K562 (cell line): ENCODE results near the gene SPECC1L. TPM values are rescaled to one million over a fixed set of nuclear protein-coding genes. Genes with fewer than 3 reads are reported as not detected.

Experiments used
- ATAC-seq: fragments of 200-7000 bp; cut with Tn5 transposase; 3 replicates; pipeline ENCODE4 v1.9.1; 2020; ENCODE audit warnings: moderate library complexity
- BruUV-seq: library from RNA; stranded (reverse); fragments of 400-500 nt; replicated peaks from 2 replicates; lab custom pipeline; 2021; lab: Mats Ljungman, UMichigan
- CTCF ChIA-PET: fragments of 300-600 bp; formaldehyde crosslinking; extraction: SDS; loops from one replicate; lab custom pipeline; 2021; ENCODE audit warnings: low intra/inter-chr PET ratio; lab: Yijun Ruan, JAX
- POLR2A ChIA-PET: fragments of 300-600, 350-650 bp; sonication (Branson Sonifier 250); formaldehyde crosslinking; extraction: SDS; loops from one replicate; lab custom pipeline; 2021; ENCODE audit warnings: antibody characterized with exemption, inconsistent platforms; lab: Yijun Ruan, JAX
- DNase-seq, 4 experiments: peaks; one replicate each; pipeline versions ENCODE4 v3.0.0 to v3.0.0-alpha.2; 2011 to 2018; ENCODE audit warnings: low spot score in 3 of 4, mixed read lengths in 3 of 4; ENCODE audit errors: extremely low read depth in 1 of 4
- FAIRE-seq: peaks from 2 replicates; lab custom pipeline; 2011; peaks lifted over from hg19 to GRCh38; lab: Jason Lieb, UNC
- H2AFZ ChIP-seq: 2 replicates; pipeline ENCODE4 v1.6.0; 2011; ENCODE audit warnings: low read depth, low read length, control low read depth, inconsistent platforms
- H3K27ac ChIP-seq: fragments of 200-600 bp; 3 replicates; pipeline ENCODE4 v1.8.0; 2011; ENCODE audit warnings: low read depth, mild to moderate bottlenecking, control low read depth, inconsistent platforms, low read length, moderate library complexity, mixed read lengths; ENCODE audit errors: extremely low read depth
- H3K27me3 ChIP-seq, 2 experiments: fragments of 300-600 bp in 1 of 2; 2 replicates in 1 of 2; 3 replicates in 1 of 2; pipeline versions ENCODE4 v1.6.0 to v1.8.0; 2011; ENCODE audit warnings: inconsistent platforms in 2 of 2, low read length in 2 of 2, mild to moderate bottlenecking in 1 of 2, mixed read lengths in 1 of 2, moderate library complexity in 1 of 2; ENCODE audit not compliant: control insufficient read depth in 2 of 2, insufficient read depth in 2 of 2
- H3K36me3 ChIP-seq: fragments of 300-600 bp; 3 replicates; pipeline ENCODE4 v1.8.0; 2011; ENCODE audit warnings: mild to moderate bottlenecking, low read length, inconsistent platforms; ENCODE audit not compliant: control insufficient read depth, insufficient read depth
- H3K4me1 ChIP-seq, 2 experiments: fragments of 200-600 bp in 1 of 2; replicated peaks in 1 of 2; 2 replicates in 1 of 2; 3 replicates in 1 of 2; pipeline versions ENCODE4 v1.5.1 to v1.8.0; 2011; ENCODE audit warnings: inconsistent platforms in 2 of 2, low read length in 2 of 2, mild to moderate bottlenecking in 1 of 2, mixed read lengths in 1 of 2, moderate library complexity in 1 of 2; ENCODE audit not compliant: control insufficient read depth in 2 of 2, insufficient read depth in 2 of 2
- H3K4me2 ChIP-seq: 2 replicates; pipeline ENCODE4 v1.6.1; 2011; ENCODE audit warnings: low read length, control low read depth, inconsistent platforms, mixed read lengths; ENCODE audit not compliant: insufficient read depth
- H3K4me3 ChIP-seq: fragments of 200-600 bp; sonication (generic), shearing (Covaris generic); 2 replicates; pipeline ENCODE4 v1.5.1; 2016; ENCODE audit warnings: control low read depth, inconsistent platforms
- H3K79me2 ChIP-seq: fragments of 200-600 bp; 3 replicates; pipeline ENCODE4 v1.8.0; 2011; ENCODE audit warnings: low read length, inconsistent platforms; ENCODE audit not compliant: control insufficient read depth, insufficient read depth
- H3K9ac ChIP-seq, 2 experiments: 2 replicates each; pipeline versions ENCODE4 v1.6.0 to v1.6.1; 2011; ENCODE audit warnings: low read depth in 2 of 2, low read length in 2 of 2, control low read depth in 1 of 2, inconsistent platforms in 1 of 2, mild to moderate bottlenecking in 1 of 2, mixed read lengths in 1 of 2; ENCODE audit not compliant: insufficient read depth in 1 of 2
- H3K9me1 ChIP-seq: one replicate; pipeline ENCODE4 v1.6.0; 2011; ENCODE audit warnings: inconsistent platforms, mild to moderate bottlenecking, low read length, moderate library complexity; ENCODE audit not compliant: control insufficient read depth, insufficient read depth
- H3K9me3 ChIP-seq: replicated peaks from 2 replicates; pipeline ENCODE4 v1.5.1; 2011; ENCODE audit warnings: low read depth, low read length, inconsistent platforms; ENCODE audit not compliant: control insufficient read depth, insufficient read depth
- H4K20me1 ChIP-seq: replicated peaks from 2 replicates; pipeline ENCODE4 v1.6.1; 2011; ENCODE audit warnings: low read length, inconsistent platforms, mixed read lengths; ENCODE audit not compliant: control insufficient read depth, insufficient read depth
- ARID3B ChIP-seq: fragments of 250-450 bp; sonication (Bioruptor Pico); IDR thresholded peaks from 2 replicates; pipeline ENCODE4 v1.4.0; 2020; ENCODE audit warnings: borderline replicate concordance
- CGGBP1 ChIP-seq: fragments of 250-450 bp; sonication (Bioruptor Pico); IDR thresholded peaks from 2 replicates; pipeline ENCODE4 v1.9.0; 2021; ENCODE audit warnings: mild to moderate bottlenecking
- DNMT1 ChIP-seq: fragments of 450-650 bp; IDR thresholded peaks from 2 replicates; pipeline ENCODE4 v1.6.1; 2016; ENCODE audit warnings: antibody characterized with exemption, mild to moderate bottlenecking
- EP300 ChIP-seq: IDR thresholded peaks from 2 replicates; pipeline ENCODE4 v1.6.1; 2012; ENCODE audit warnings: low read length, improper control_type of control experiment
- EWSR1 ChIP-seq: fragments of 450-650 bp; IDR thresholded peaks from 2 replicates; pipeline ENCODE4 v1.6.1; 2018; ENCODE audit warnings: borderline replicate concordance, mild to moderate bottlenecking, low read depth, moderate library complexity; ENCODE audit not compliant: partially characterized antibody
- MBD1 ChIP-seq: fragments of 250-450 bp; sonication (Bioruptor Pico); IDR thresholded peaks from 2 replicates; pipeline ENCODE4 v1.8.0; 2022; ENCODE audit warnings: inconsistent platforms
- MYBL2 ChIP-seq, 2 experiments: fragments of 450-650 bp in 1 of 2; sonication (generic) in 1 of 2; formaldehyde crosslinking in 1 of 2; IDR thresholded peaks; 2 replicates each; pipeline versions ENCODE4 v1.6.1 to v1.8.1; 2017 to 2022; ENCODE audit warnings: borderline replicate concordance in 1 of 2, inconsistent platforms in 1 of 2, low read depth in 1 of 2, mild to moderate bottlenecking in 1 of 2, missing genetic modification reagents in 1 of 2, moderate library complexity in 1 of 2
- TCF7 ChIP-seq: sonication (generic); IDR thresholded peaks from 2 replicates; pipeline ENCODE4 v1.6.1; 2016; ENCODE audit warnings: antibody characterized with exemption, borderline replicate concordance
- ZNF445 ChIP-seq: fragments of 250-450 bp; sonication (Bioruptor Pico); IDR thresholded peaks from 2 replicates; pipeline ENCODE4 v1.4.0; 2020; ENCODE audit warnings: low read depth, mild to moderate bottlenecking, moderate library complexity
- WGBS: fragments of 100-300 bp; shearing (Covaris generic); methylation state at CpG from one replicate; pipeline ENCODE4 v1.1.6; 2016; ENCODE audit warnings: low coverage, mixed read lengths; ENCODE audit not compliant: insufficient coverage; ENCODE audit errors: missing lambda C conversion rate; 5-methylcytosine and 5-hydroxymethylcytosine counted together
- in situ Hi-C: fragments of 300-500 bp; cut with MboI; formaldehyde crosslinking; loops from 4 replicates; pipeline ENCODE4 v1.15.0; 2018; ENCODE audit warnings: inconsistent platforms, mixed read lengths
- intact Hi-C: fragments of 100-400 bp; cut with micrococcal nuclease; formaldehyde crosslinking; loops from 2 replicates; pipeline ENCODE4 v1.14.2; 2022
- polyA plus RNA-seq, 8 experiments: library from polyadenylated mRNA; depleted of rRNA in 4 of 8; stranded (reverse) in 5 of 8; unstranded in 3 of 8; fragments of >200 nt; fragmentation: Nextera tagmentation in 2 of 8; fragmentation: Illumina TruSeq in 1 of 8; extraction: Ambion mirVana in 2 of 8; extraction: Trizol in 1 of 8; gene quantifications; 2 replicates each; pipeline versions ENCODE4 v1.2.1 to v1.2.3, GENCODE V29; 2011 to 2014; ENCODE audit warnings: inconsistent platforms in 1 of 8, missing spikeins in 1 of 8
- total RNA-seq, 7 experiments: library from RNA; depleted of rRNA in 6 of 7; stranded (reverse); fragments of >200 nt in 6 of 7; fragmentation: Illumina TruSeq in 2 of 7; extraction: Trizol in 2 of 7; gene quantifications; 2 replicates each; pipeline versions ENCODE4 v1.2.1 to v1.2.3, GENCODE V29; 2011 to 2021; ENCODE audit warnings: low replicate concordance in 1 of 7

The SPECC1L gene
- total and polyA plus RNA-seq, 9 of the 15 experiments (the other 6 are each of a cell fraction or from before 2014, with no cell fraction given): 1.4 to 27.9 (median 14.5) TPM

- TF ChIP-seq ARID3B (CRISPR knock-in tag): no peak
- no peak for TF ChIP-seq EP300
- TF ChIP-seq CGGBP1: no peak
- no peak for TF ChIP-seq MBD1 (CRISPR knock-in tag)
- TF ChIP-seq ZNF445: no peak
These were observed 68.8 kb downstream of the SPECC1L start (continued) for GRCh38 chr22:24339452-24339747.

GRCh38 chr22:24341627-24342026, 71.0 kb downstream of the SPECC1L start:
- no peaks in the 10 kb centered on the region for H3K9me1 ChIP-seq
- H3K4me2 ChIP-seq: no peak overlapping the region
- H3K27me3 ChIP-seq: no peaks in the 10 kb centered on the region
- POLR2A ChIA-PET: interaction anchor here (1.0 to 1.2 kb wide), 2 partner anchors 10 to 11 kb away, joined by 4 read pairs; no protein-coding TSS in a partner anchor
- H3K36me3 ChIP-seq: peaks cover 48% of the 10 kb centered on the region; the same call in 2 of the 3 replicates
- no peak overlapping the region for H3K4me3 ChIP-seq
- no peak for ATAC-seq
- no peaks in the 10 kb centered on the region for H3K9me3 ChIP-seq
- WGBS: 75% methylated on average over 6 of the region's 6 CpGs
- H3K4me1 ChIP-seq: no peaks in the 10 kb centered on the region
- intact Hi-C loops: no loop called here
- CTCF ChIA-PET: no interaction called here
- TF ChIP-seq TCF7 (no peak), EWSR1 (no peak), MYBL2 (IDR thresholded peaks at IDR 0.05; ENCODE audit: low read depth) (no peak), MYBL2 (CRISPR knock-in tag; IDR thresholded peaks at IDR 0.05; ENCODE audit: borderline replicate concordance) (no peak), DNMT1 (no peak)
- H2AFZ ChIP-seq: no peak overlapping the region
- no TSS peak for BruUV-seq
- DNase-seq: no peak
- no peak overlapping the region for H3K9ac ChIP-seq
- H3K27ac ChIP-seq: no peak overlapping the region
- FAIRE-seq: no peak
- in situ Hi-C loops: no loop called here
- H3K79me2 ChIP-seq: no peaks in the 10 kb centered on the region
- no peaks in the 10 kb centered on the region for H4K20me1 ChIP-seq
